C4-2B (cell line): ENCODE measurements around the gene DEPP1.

ENCODE experiments used
- H3K27ac ChIP-seq: fragments of 450-650 bp; 2 replicates; pipeline ENCODE4 v1.5.1; 2017
- ZFX ChIP-seq: fragments of 450-650 bp; IDR thresholded peaks from 2 replicates; pipeline ENCODE4 v1.6.1; 2017
- TF ChIP-seq, protein P1 (sequence below): fragments of 450-650 bp; conservative IDR thresholded peaks from 2 replicates; pipeline ENCODE4 v1.5.1; 2017; ENCODE audit warnings: mild to moderate bottlenecking

Gene DEPP1

GRCh38 chr10:44956226-44956625 lies 22.4 kb downstream of the DEPP1 start:
- no peak for TF ChIP-seq ZFX
- TF ChIP-seq, protein P1, sequence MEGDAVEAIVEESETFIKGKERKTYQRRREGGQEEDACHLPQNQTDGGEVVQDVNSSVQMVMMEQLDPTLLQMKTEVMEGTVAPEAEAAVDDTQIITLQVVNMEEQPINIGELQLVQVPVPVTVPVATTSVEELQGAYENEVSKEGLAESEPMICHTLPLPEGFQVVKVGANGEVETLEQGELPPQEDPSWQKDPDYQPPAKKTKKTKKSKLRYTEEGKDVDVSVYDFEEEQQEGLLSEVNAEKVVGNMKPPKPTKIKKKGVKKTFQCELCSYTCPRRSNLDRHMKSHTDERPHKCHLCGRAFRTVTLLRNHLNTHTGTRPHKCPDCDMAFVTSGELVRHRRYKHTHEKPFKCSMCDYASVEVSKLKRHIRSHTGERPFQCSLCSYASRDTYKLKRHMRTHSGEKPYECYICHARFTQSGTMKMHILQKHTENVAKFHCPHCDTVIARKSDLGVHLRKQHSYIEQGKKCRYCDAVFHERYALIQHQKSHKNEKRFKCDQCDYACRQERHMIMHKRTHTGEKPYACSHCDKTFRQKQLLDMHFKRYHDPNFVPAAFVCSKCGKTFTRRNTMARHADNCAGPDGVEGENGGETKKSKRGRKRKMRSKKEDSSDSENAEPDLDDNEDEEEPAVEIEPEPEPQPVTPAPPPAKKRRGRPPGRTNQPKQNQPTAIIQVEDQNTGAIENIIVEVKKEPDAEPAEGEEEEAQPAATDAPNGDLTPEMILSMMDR = no peak
- H3K27ac ChIP-seq = no peak overlapping the region

GRCh38 chr10:44955413-44956070 lies 23.1 kb downstream of the DEPP1 start:
- H3K27ac ChIP-seq = no peak overlapping the region
- no peak for TF ChIP-seq ZFX
- TF ChIP-seq, protein P1 = no peak

- TF ChIP-seq, protein P1 = no peak
- TF ChIP-seq ZFX = no peak
- no peak overlapping the region for H3K27ac ChIP-seq
Measured at GRCh38 chr10:44954962-44955361, 23.6 kb downstream of the DEPP1 start.

GRCh38 chr10:44954042-44954441 lies 24.6 kb downstream of the DEPP1 start:
- TF ChIP-seq, protein P1 = no peak
- TF ChIP-seq ZFX = no peak
- H3K27ac ChIP-seq = no peak overlapping the region

DNA sequence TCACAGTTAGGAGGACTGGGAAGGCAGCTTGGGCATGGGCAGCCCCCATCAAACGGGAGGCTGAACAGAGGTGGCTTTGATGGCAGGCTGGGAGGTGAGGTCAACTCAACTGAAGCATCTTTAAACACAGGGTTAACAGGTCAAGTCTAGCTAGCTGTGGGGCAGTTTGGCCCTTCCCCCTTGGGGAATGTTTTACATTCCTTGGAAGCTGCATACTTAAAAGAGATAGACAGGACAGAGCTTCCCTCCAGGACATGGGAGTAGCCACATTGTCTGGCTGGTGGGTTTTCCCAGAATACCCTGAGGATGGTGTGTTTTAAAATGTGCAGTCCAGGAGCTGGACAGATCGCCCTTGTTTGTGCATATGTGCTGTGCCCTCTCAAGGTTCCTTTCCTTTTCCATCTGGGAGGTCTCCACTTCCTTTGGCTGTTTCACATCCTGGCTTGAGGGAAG lies 25.8 kb downstream of the DEPP1 start:
- no peak for TF ChIP-seq ZFX
- TF ChIP-seq, protein P1 = no peak
- H3K27ac ChIP-seq = no peak overlapping the region

DNA sequence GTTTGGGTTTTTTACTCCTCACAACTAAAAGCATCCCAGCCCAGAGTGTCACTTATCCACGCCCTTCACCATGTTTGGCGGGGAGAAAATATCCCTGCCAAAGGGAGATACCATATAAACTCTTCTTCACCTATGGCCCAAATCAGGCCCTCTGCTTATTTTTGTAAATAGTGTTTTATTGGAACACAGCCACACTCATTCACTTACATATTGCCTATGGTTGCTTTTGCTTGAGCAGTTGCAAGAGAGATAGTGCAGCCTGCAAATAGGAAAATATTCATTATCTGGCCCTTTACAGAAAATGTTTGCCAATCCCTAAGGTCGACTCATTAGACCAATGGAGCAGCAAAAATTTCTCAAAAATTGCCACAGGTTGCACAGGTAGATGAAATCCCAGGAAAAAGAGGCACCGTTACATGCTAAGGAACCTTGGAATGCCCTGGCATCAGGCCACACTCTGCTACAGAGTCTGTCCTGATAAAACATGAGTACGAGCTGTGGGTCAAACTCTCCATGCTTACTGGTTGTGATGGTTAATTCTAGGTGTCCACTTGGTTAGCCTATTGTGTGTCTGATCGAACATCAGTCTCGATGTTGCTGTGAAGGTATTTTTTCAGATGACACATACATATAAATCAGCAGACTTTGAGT lies 26.9 kb downstream of the DEPP1 start:
- H3K27ac ChIP-seq = no peak overlapping the region
- TF ChIP-seq ZFX = no peak
- TF ChIP-seq, protein P1 = no peak

- TF ChIP-seq ZFX = no peak
- TF ChIP-seq, protein P1 = no peak
- no peak overlapping the region for H3K27ac ChIP-seq
Measured at GRCh38 chr10:44950326-44951225, 28.0 kb downstream of the DEPP1 start.
